Tibial nerve (tissue), 4 donors: ENCODE data around the gene OR56B4. TPM values are rescaled to one million over a fixed set of nuclear protein-coding genes. Genes with fewer than 3 reads are reported as not detected.

Source experiments
- DNase-seq, 2 donors: peaks; one replicate each; pipeline ENCODE4 v3.0.0-alpha.2; 2019; ENCODE audit warnings: low spot score in 2 of 2
- H3K27ac ChIP-seq, 4 donors: fragments of 200-600 bp; sonication (generic) in 3 of 4; one replicate each; pipeline ENCODE4 v1.5.1; 2017 to 2019; ENCODE audit warnings: mild to moderate bottlenecking in 1 of 4
- H3K27me3 ChIP-seq, 2 donors: fragments of 200-600 bp; sonication (generic) in 1 of 2; one replicate each; pipeline versions ENCODE4 v1.5.1 to v1.6.0; 2017 to 2019
- H3K36me3 ChIP-seq, 3 donors: fragments of 200-600 bp; sonication (generic); one replicate each; pipeline ENCODE4 v1.5.1; 2018 to 2019
- H3K4me1 ChIP-seq, 4 donors: fragments of 200-600 bp; sonication (generic) in 3 of 4; one replicate each; pipeline ENCODE4 v1.5.1; 2017 to 2019
- H3K4me3 ChIP-seq, 4 donors: fragments of 200-600 bp; sonication (generic) in 3 of 4; one replicate each; pipeline ENCODE4 v1.5.1; 2017 to 2019; ENCODE audit warnings: mild to moderate bottlenecking in 1 of 4, moderate library complexity in 1 of 4
- H3K9me3 ChIP-seq, 4 donors: fragments of 200-600 bp; sonication (generic) in 3 of 4; one replicate each; pipeline ENCODE4 v1.5.1; 2017 to 2019
- CTCF ChIP-seq, 5 experiments: fragments of 200-600 bp in 3 of 5; fragments of 450-650 bp in 2 of 5; sonication (generic) in 3 of 5; IDR thresholded peaks; one replicate each; pipeline ENCODE4 v1.5.1; 2016 to 2019; ENCODE audit warnings: antibody characterized with exemption in 5 of 5, mild to moderate bottlenecking in 3 of 5, moderate library complexity in 2 of 5
- EP300 ChIP-seq, 2 donors: sonication (generic); formaldehyde crosslinking; IDR thresholded peaks; one replicate each; pipeline ENCODE4 v1.6.1; 2017; ENCODE audit warnings: antibody characterized with exemption in 2 of 2, mild to moderate bottlenecking in 1 of 2
- POLR2A ChIP-seq, 2 donors: fragments of 450-650 bp; IDR thresholded peaks; one replicate each; pipeline ENCODE4 v1.6.1; 2017; ENCODE audit warnings: antibody characterized with exemption in 2 of 2, mild to moderate bottlenecking in 2 of 2, moderate library complexity in 2 of 2
- WGBS, 2 donors: methylation state at CpG; one replicate each; pipeline ENCODE4 v1.1.5; 2018; 5-methylcytosine and 5-hydroxymethylcytosine counted together
- total RNA-seq, 4 donors: library from RNA; depleted of rRNA; stranded (reverse); fragments of >200 nt; gene quantifications; one replicate each; pipeline ENCODE4 v1.1.0, GENCODE V29; 2016

Gene OR56B4
- total RNA-seq, 4 donors from 2014 or later, result not detected

GRCh38 chr11:6151117-6151516, 43.6 kb downstream of the OR56B4 start:
- no peaks in the 10 kb centered on the region for H3K9me3 ChIP-seq
- no peaks in the 10 kb centered on the region for H3K36me3 ChIP-seq
- H3K4me3 ChIP-seq, result no peak overlapping the region
- H3K4me1 ChIP-seq, result no peaks in the 10 kb centered on the region
- H3K27me3 ChIP-seq, result no peaks in the 10 kb centered on the region
- WGBS, 2 donors, result 15 to 24% methylated on average over 1 of the region's 1 CpG
- no peak for TF ChIP-seq EP300 (IDR thresholded peaks at IDR 0.05)
- TF ChIP-seq POLR2A (IDR thresholded peaks at IDR 0.05), result no peak
- no peak for TF ChIP-seq CTCF (IDR thresholded peaks at IDR 0.05)
- H3K27ac ChIP-seq, result no peak overlapping the region
- DNase-seq, result no peak

DNA sequence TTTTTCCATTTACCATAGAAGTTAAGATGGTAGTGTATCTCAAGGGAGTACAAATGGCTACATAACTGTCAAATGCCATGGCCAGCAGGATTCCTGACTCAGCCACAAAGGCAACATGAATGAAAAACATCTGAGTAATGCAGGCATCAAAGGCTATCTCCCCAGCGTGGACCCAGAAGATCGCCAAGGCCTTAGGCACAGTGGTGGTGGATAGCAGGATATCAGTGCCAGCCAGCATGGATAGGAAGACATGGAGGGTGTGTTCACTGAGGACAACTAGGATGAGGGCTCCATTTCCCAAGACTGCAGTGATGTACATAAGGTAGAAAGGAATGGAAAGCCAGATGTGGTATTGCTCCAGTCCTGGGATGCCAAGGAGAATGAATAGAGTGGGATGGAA, 44.6 kb downstream of the OR56B4 start:
- Histone ChIP-seq H3K27me3 (no peaks in the 10 kb centered on the region), H3K4me3 (no peak overlapping the region), H3K36me3 (no peaks in the 10 kb centered on the region), H3K4me1 (no peaks in the 10 kb centered on the region), H3K9me3 (no peaks in the 10 kb centered on the region), H3K27ac (no peak overlapping the region)
- 91 to 92% methylated on average over 2 of the region's 2 CpGs for WGBS, 2 donors
- no peak for DNase-seq
- TF ChIP-seq CTCF (IDR thresholded peaks at IDR 0.05), result no peak
- no peak for TF ChIP-seq EP300 (IDR thresholded peaks at IDR 0.05)
- TF ChIP-seq POLR2A (IDR thresholded peaks at IDR 0.05), result no peak

DNA sequence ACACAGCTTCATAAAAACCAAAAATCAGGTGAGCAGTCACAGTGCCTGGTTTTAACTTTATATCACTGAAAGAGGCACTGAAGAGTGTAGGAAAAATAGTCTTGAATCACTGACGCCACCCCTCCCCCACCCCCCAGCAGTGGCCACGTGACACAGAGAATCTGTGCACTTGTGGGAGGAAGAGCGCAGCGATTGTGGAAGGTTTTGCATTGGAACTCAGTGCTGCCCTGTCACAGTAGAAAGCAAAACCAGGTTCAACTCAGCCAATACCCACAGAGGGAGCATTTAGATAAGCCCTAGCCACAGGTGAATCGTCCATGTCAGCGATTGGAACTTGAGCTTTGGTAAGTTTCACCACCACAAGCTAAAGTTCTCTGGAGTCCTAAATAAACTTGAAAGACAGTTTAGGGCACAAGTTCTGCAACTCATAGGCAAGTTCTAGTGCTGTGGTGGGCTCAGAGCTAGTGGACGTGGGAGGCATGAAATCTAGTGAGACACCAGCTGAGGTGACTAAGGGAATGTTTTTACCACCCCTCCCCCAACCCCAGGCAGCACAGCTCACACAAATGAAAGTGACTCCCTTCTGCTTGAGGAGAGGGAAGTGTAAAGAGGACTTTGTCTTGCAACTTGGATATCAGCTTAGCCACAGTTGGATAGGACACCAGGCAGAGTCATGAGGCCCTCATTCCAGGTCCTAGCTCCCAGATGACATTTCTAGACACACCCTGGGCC, 49.3 kb downstream of the OR56B4 start:
- TF ChIP-seq EP300 (IDR thresholded peaks at IDR 0.05), result no peak
- TF ChIP-seq CTCF (IDR thresholded peaks at IDR 0.05), result no peak
- no peak for TF ChIP-seq POLR2A (IDR thresholded peaks at IDR 0.05)
- WGBS, 2 donors, result 73 to 79% methylated on average over 7 of the region's 7 CpGs
- no peak overlapping the region for H3K4me3 ChIP-seq
- no peak for DNase-seq
- H3K27me3 ChIP-seq, result no peaks in the 10 kb centered on the region
- H3K27ac ChIP-seq, result no peak overlapping the region
- no peaks in the 10 kb centered on the region for H3K9me3 ChIP-seq
- H3K4me1 ChIP-seq, result no peaks in the 10 kb centered on the region
- H3K36me3 ChIP-seq, result no peaks in the 10 kb centered on the region

Other genes with a start within 250 kb of the OR56B4 start
- gene OR52E8, start 250.0 kb upstream of the OR56B4 start, total RNA-seq, result not detected
- not detected for gene OR52E4, start 227.1 kb upstream of the OR56B4 start, total RNA-seq
- not detected for gene OR52E5, start 214.5 kb upstream of the OR56B4 start, total RNA-seq
- not detected for gene OR56A3, start 165.4 kb upstream of the OR56B4 start, total RNA-seq
- not detected for gene OR56A5, start 139.2 kb upstream of the OR56B4 start, total RNA-seq
- not detected for gene OR52L1, start 120.7 kb upstream of the OR56B4 start, total RNA-seq
- gene OR56A4, start 100.7 kb upstream of the OR56B4 start, total RNA-seq, result not detected
- not detected for gene OR56A1, start 76.9 kb upstream of the OR56B4 start, total RNA-seq
- gene OR52B2, start 62.6 kb downstream of the OR56B4 start, total RNA-seq, result 1 to 10 TPM in 1 of 4 donors, not detected in 3; 1.2 TPM
- not detected for gene OR52W1, start 91.5 kb downstream of the OR56B4 start, total RNA-seq
- not detected for gene C11orf42, start 97.9 kb downstream of the OR56B4 start, total RNA-seq
- 100 to 1,000 TPM in 1 of 4 donors, 10 to 100 TPM in 3; 30.4 to 144 (median 56.4) TPM for gene FHIP1B, start 127.0 kb downstream of the OR56B4 start, total RNA-seq
- gene CNGA4, start 131.4 kb downstream of the OR56B4 start, total RNA-seq, result under 1 TPM in 1 of 4 donors, not detected in 3; 0.59 TPM
- not detected for gene CCKBR, start 152.2 kb downstream of the OR56B4 start, total RNA-seq
- 100 to 1,000 TPM; 270 to 598 (median 556) TPM for gene CAVIN3, start 212.8 kb downstream of the OR56B4 start, total RNA-seq